Fibroblast of skin of right quadriceps (primary cell): ENCODE results near the gene AP4M1.
"Not testable (repeated sequence)": the region's sequence is repeated elsewhere in the genome, so short reads cannot be mapped to it uniquely, and the experiment has no call there.

Experiments used
- DNase-seq: peaks from one replicate; pipeline ENCODE4 v3.0.0-alpha.2; 2013

AP4M1 gene

DNA sequence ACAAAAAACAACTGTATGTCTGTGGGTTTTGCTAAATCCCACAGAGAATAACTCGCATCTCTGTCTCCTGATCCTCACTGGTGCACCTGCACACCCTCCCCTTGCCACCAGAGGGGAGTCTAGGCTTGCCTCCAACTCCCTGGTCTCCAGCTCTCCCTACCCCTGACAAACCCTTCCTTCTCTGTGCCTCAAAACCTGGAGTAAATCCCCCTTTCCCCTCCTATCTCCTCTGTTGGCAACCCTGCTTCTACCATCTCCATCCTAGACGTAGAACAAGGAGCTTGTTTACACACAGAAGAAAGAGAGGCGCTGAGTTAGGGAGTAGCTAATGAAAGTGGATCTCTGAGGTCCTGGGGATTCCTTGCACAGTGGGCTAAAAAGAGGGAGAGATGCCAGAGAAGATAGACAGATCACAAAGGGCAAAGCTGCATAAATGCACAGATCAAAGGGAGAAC lies 31.3 kb downstream of the AP4M1 start:
- peak; percentile 56 for DNase-seq

- no peak for DNase-seq
Measured at GRCh38 chr7:100137851-100138760, 36.7 kb downstream of the AP4M1 start.

DNA sequence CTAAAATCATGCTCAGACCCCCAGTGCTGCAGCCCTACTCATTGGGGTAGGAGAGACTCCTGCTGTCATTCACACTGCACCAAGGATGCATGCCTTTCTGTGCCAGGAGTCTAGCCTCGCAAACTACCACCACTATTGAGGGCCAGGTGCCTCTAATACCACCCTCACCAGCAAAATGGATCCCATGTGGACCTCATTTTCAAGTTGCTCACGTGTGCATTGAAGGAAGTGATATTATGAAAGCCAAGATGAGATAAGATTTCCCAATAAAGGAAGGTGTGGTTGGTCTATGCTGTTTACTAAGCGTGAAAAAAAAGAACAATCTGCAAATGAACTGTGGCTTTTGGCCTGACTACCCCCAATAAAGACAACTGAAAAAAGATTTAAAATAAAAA lies 40.1 kb downstream of the AP4M1 start:
- DNase-seq = no peak

DNA sequence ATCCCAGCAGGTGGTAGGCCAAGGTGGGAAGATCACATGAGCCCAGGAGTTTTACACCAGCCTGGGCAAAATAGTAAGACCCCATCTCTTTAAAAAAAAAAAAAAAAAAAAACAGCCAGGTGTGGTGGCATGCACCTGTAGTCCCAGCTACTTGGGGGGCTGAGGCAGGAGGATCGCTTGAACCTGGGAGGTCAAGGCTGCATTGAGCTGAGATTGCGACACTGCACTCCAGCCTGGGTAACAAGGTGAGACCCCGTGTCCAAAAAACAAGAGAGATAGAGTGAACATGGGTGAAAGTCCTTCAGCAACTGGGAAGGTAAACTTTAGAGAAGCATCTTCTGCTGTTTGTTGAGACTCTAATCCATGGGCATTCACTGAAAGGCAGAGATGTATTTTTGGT lies 41.0 kb downstream of the AP4M1 start:
- DNase-seq = no peak

DNA sequence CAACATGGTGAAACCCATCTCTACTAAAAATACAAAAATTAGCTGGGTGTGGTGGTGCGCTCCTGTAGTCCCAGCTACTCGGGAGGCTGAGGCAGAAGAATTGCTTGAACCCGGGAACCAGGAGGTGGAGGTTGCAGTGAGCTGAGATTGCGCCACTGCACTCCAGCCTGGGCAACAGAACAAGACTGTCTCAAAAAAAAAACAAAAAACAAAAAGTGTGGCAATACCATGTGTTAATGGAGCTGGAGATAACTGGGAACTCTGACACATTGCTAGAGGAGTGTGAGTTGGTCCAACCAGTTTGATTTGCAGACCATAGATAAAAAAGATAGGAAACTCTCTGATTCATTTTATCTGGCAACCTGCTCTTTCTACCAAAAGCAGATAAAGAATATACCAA lies 44.9 kb downstream of the AP4M1 start:
- DNase-seq = not testable (repeated sequence)

DNA sequence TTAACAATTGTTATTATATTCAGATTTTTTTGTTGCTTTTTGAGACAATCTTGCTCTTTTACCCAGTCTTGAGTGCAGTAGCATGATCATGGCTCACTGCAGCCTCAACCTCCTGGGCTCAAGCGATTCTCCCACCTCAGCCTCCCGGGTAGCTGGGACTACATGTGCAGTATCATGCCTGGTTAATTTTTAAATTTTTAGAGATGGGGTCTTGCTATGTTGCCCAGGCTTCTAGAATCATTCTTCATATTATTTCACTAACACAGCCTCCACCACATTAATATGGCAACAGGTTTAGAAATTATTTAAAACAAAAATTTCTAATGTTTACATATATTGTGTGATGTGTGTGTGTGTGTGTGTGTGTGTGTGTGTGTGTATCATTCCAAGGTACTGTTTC lies 45.8 kb downstream of the AP4M1 start:
- no peak for DNase-seq

GRCh38 chr7:100148225-100148558 lies 46.7 kb downstream of the AP4M1 start:
- no peak for DNase-seq

- DNase-seq = peak; percentile 99
Measured at GRCh38 chr7:100148559-100149328, 47.3 kb downstream of the AP4M1 start, which contains the start of gene LAMTOR4. LAMTOR4 (plus strand) TSS chr7:100148918; CDS start chr7:100148973, 55 bp downstream.

- DNase-seq = no peak
Measured at GRCh38 chr7:100152404-100152803, 51.0 kb downstream of the AP4M1 start.

- DNase-seq = no peak
Measured at GRCh38 chr7:100152937-100153666, 51.7 kb downstream of the AP4M1 start.

- no peak for DNase-seq
Measured at GRCh38 chr7:100153708-100154535, 52.5 kb downstream of the AP4M1 start.

- DNase-seq = no peak
Measured at GRCh38 chr7:100154651-100155491, 53.4 kb downstream of the AP4M1 start.

DNA sequence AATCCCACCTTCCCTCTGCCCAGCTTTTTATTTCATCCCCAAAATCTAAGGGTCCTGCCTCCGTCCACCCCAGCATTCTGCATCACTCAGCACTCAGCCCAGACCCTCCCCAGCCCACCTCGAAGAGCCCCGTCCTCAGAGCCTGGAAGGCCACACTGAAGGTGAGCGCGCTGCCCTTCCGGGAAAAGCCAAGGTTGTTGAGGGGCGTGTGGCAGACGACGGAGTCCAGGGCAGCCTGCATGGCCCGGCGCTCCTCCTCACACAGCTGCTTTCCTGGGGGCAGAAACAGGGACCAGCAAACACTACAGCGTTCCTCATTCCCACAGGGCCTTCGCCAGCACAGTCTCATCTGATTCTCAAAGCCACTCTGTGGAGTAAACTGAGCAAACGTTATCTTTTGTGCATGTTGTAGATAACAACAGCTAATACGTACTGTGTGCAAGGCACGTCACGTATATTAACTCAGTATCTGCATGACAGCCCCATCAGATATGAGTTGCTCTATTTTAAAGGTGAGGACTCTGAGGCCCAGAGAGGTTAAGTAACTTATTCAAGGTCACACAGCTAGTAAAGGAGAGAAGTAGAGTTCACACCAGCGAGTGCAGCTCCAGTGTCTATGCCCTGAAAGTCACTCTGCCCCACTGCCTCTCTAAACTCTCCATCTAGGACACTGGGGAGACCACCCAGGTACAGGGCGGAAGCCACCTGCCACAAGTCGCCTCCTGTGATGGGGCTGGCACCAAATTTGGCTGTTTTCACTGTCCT lies 54.3 kb downstream of the AP4M1 start:
- no peak for DNase-seq

DNA sequence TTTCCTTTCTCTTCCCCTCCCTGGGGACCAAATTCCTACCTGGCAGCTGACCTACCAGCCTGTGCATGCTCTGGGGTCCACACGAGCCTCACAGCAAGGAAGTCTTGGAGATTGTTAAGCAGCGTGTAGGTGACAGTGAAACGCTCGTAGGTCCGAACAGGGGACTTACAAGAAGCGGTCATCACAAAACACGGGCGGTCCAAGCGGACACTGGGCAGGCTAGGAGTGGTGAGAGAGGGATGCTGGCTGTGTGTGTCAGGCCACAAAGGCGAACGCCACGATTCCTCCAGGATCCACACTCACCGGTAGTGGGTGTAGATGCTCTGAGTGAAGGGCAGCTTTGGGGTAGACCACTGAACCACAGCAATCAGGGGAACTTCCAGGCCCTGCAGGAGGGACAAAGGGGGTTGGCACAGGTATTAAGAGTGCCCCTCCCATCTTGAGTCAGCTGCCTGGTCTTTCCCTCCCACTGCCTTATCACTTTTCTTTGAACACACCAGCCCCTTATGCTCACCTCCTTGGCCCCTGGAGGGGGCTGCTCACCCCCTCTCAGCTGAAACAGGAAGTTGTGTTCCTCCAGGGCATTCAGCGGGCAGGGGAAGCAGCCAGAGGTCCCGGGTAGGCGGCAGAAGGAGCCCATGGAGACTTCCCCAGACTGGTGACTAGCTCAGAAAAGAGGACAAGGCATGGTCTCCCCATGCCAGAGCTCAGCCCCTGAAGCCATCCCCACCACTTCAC lies 55.1 kb downstream of the AP4M1 start:
- DNase-seq = no peak

- no peak for DNase-seq
Measured at GRCh38 chr7:100157069-100157333, 55.6 kb downstream of the AP4M1 start.

DNA sequence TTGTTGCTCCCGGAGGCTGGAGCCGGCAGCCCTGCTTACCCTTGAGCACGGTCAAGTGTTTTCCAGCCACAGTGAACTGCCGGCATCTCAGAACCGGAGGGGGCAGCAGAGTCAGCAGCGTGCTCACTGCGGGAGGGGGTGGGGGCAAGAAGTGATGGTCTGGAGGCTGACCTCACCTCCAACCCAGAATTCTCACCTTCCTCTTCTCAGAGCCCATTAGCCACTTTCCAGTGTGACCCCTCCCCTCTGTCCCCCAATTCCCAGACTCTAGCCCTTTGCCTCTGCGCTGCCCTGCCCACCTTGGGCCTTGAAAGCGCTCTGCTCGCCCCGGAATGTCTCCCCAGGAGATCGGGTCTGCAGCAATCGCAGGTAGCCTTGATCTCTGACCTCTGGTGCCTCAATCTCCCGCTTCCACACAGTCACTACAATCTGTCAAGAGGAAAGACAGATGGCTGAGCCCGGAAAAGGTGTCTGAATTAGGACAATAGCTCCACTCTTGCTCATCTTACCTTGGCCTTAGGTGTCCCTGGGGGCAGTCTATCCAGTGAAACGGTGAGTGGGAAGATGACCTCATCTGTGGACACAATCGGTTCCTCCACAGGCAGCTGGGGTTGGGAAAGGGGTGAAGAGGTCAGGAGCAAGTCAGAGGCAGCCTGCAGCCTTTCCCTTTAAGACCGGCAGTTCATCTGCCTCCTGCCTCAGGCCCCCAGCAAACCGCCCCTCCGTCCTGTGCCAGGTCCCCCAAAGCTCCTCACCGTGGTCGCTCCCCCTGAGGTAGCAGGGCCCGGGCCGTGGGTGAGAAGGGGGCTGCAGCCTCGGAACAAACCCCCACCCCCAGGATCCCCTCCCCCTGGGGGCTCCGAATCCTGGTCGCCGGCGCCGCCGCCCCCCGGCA lies 56.1 kb downstream of the AP4M1 start:
- DNase-seq = no peak
